IMR-90 (cell line): ENCODE data around the gene TCF7L2.

Experiments
- BHLHE40 ChIP-seq: fragments of 150-350 bp; IDR thresholded peaks from 2 replicates; pipeline ENCODE4 v1.6.1; 2016; ENCODE audit warnings: mild to moderate bottlenecking, low read depth, low read length
- CEBPB ChIP-seq: IDR thresholded peaks from 2 replicates; pipeline ENCODE4 v1.6.1; 2012; ENCODE audit warnings: low read depth, low read length, improper control_type of control experiment
- FOS ChIP-seq: fragments of 150-350 bp; IDR thresholded peaks from 2 replicates; pipeline ENCODE4 v1.6.1; 2016; ENCODE audit warnings: low read depth, low read length
- NFE2L2 ChIP-seq: fragments of 150-350 bp; IDR thresholded peaks from 2 replicates; pipeline ENCODE4 v1.6.1; 2016; ENCODE audit warnings: low read depth, mild to moderate bottlenecking, low read length
- POLR2A ChIP-seq: IDR thresholded peaks from 2 replicates; pipeline ENCODE4 v1.6.1; 2012; ENCODE audit warnings: mild to moderate bottlenecking, low read depth, low read length
- RAD21 ChIP-seq: IDR thresholded peaks from 2 replicates; pipeline ENCODE4 v1.6.1; 2012; ENCODE audit warnings: low read length, improper control_type of control experiment
- RFX5 ChIP-seq: IDR thresholded peaks from 2 replicates; pipeline ENCODE4 v1.8.0; 2012; ENCODE audit warnings: low read depth, mild to moderate bottlenecking, low read length, moderate library complexity
- SMC3 ChIP-seq: fragments of 150-350 bp; IDR thresholded peaks from 2 replicates; pipeline ENCODE4 v1.6.1; 2016; ENCODE audit warnings: low read depth, mild to moderate bottlenecking, antibody characterized with exemption, low read length, moderate library complexity
- TF ChIP-seq, protein P1 (sequence below): conservative IDR thresholded peaks from 2 replicates; pipeline ENCODE4 v1.5.1; 2012; ENCODE audit warnings: mild to moderate bottlenecking, low read depth, low read length, improper control_type of control experiment
- TF ChIP-seq, protein P2 (sequence below): fragments of 150-350 bp; IDR thresholded peaks from 2 replicates; pipeline ENCODE4 v1.6.1; 2017; ENCODE audit warnings: mild to moderate bottlenecking, antibody characterized with exemption, low read length, low read depth

DNA sequence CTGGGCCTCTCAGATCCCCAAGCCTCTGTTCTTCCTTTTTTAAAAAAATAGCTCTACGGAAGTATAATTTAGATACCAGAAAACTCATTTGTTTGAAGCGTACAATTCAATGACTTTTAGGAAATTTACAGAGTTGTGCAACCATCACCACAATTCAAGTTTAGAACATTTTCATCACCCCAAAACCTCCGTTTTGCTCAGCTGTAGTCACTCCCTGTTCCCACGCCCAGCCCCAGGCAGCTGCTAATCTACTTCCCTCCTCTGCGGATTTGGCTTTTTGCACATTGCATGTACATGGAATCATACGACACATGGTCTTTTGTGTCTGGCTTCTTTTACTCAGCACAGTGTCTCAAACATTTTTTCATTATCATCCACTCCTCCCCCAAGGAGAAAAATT is 229.2 kb downstream of the TCF7L2 start:
- TF ChIP-seq, protein P1, sequence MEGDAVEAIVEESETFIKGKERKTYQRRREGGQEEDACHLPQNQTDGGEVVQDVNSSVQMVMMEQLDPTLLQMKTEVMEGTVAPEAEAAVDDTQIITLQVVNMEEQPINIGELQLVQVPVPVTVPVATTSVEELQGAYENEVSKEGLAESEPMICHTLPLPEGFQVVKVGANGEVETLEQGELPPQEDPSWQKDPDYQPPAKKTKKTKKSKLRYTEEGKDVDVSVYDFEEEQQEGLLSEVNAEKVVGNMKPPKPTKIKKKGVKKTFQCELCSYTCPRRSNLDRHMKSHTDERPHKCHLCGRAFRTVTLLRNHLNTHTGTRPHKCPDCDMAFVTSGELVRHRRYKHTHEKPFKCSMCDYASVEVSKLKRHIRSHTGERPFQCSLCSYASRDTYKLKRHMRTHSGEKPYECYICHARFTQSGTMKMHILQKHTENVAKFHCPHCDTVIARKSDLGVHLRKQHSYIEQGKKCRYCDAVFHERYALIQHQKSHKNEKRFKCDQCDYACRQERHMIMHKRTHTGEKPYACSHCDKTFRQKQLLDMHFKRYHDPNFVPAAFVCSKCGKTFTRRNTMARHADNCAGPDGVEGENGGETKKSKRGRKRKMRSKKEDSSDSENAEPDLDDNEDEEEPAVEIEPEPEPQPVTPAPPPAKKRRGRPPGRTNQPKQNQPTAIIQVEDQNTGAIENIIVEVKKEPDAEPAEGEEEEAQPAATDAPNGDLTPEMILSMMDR: no peak
- TF ChIP-seq SMC3: no peak
- no peak for TF ChIP-seq BHLHE40
- TF ChIP-seq RAD21: no peak
- no peak for TF ChIP-seq POLR2A
- no peak for TF ChIP-seq NFE2L2
- TF ChIP-seq FOS: no peak
- no peak for TF ChIP-seq CEBPB
- TF ChIP-seq, protein P2, sequence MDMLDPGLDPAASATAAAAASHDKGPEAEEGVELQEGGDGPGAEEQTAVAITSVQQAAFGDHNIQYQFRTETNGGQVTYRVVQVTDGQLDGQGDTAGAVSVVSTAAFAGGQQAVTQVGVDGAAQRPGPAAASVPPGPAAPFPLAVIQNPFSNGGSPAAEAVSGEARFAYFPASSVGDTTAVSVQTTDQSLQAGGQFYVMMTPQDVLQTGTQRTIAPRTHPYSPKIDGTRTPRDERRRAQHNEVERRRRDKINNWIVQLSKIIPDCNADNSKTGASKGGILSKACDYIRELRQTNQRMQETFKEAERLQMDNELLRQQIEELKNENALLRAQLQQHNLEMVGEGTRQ: no peak
- no peak for TF ChIP-seq RFX5
